Hematopoietic multipotent progenitor cell treated with erythropoietin and hydrocortisone succinate and interleukin-3 and kit ligand, for 4 days (in vitro differentiated cells): Measurements from ENCODE around the gene FBF1.

Experiments used
- DNase-seq: peaks from one replicate; pipeline ENCODE4 v3.0.0-alpha.2; 2015

The FBF1 gene

GRCh38 chr17:75950855-75951554 lies 10.2 kb upstream of the FBF1 start:
- DNase-seq, result peak; percentile 93

GRCh38 chr17:75950421-75950820 lies 9.6 kb upstream of the FBF1 start:
- DNase-seq, result no peak

- DNase-seq, result no peak
Observed at GRCh38 chr17:75945211-75945610, 4.4 kb upstream of the FBF1 start.

GRCh38 chr17:75943491-75943890 lies 2.6 kb upstream of the FBF1 start:
- peak; percentile 58 for DNase-seq

- no peak for DNase-seq
Observed at GRCh38 chr17:75942473-75942872, 1.6 kb upstream of the FBF1 start.

- DNase-seq, result no peak
Observed at GRCh38 chr17:75941442-75941819, 589 bp upstream of the FBF1 start.

- no peak for DNase-seq
Observed at GRCh38 chr17:75937652-75938051, 3.2 kb downstream of the FBF1 start.

GRCh38 chr17:75933808-75934207 lies 7.0 kb downstream of the FBF1 start:
- no peak for DNase-seq

GRCh38 chr17:75932852-75933251 lies 8.0 kb downstream of the FBF1 start:
- DNase-seq, result no peak

- no peak for DNase-seq
Observed at GRCh38 chr17:75931062-75931461, 9.8 kb downstream of the FBF1 start.

GRCh38 chr17:75927286-75927922 lies 13.4 kb downstream of the FBF1 start:
- peak; percentile 63 for DNase-seq

- no peak for DNase-seq
Observed at GRCh38 chr17:75926456-75926855, 14.4 kb downstream of the FBF1 start.

- no peak for DNase-seq
Observed at GRCh38 chr17:75925912-75926311, 14.9 kb downstream of the FBF1 start.

- DNase-seq, result no peak
Observed at GRCh38 chr17:75925103-75925502, 15.7 kb downstream of the FBF1 start.

- no peak for DNase-seq
Observed at GRCh38 chr17:75922963-75923874, 17.6 kb downstream of the FBF1 start.

- DNase-seq, result no peak
Observed at GRCh38 chr17:75922173-75922961, 18.5 kb downstream of the FBF1 start.

- no peak for DNase-seq
Observed at GRCh38 chr17:75921596-75921995, 19.2 kb downstream of the FBF1 start.

GRCh38 chr17:75920045-75920560 lies 20.7 kb downstream of the FBF1 start:
- no peak for DNase-seq

GRCh38 chr17:75919611-75920010 lies 21.2 kb downstream of the FBF1 start:
- no peak for DNase-seq

- no peak for DNase-seq
Observed at GRCh38 chr17:75917917-75918445, 22.9 kb downstream of the FBF1 start.

- DNase-seq, result no peak
Observed at GRCh38 chr17:75917141-75917916, 23.5 kb downstream of the FBF1 start.

GRCh38 chr17:75915268-75915667 lies 25.6 kb downstream of the FBF1 start:
- DNase-seq, result no peak
